IMR-90 (cell line): ENCODE measurements around the gene ZNF521. TPM values are rescaled to one million over a fixed set of nuclear protein-coding genes. Genes with fewer than 3 reads are reported as not detected.

ENCODE experiments used
- ATAC-seq: fragments of 200-7000 bp; cut with Tn5 transposase; 2 replicates; pipeline ENCODE4 v1.9.1; 2020; ENCODE audit warnings: low read depth, mild to moderate bottlenecking, moderate library complexity
- BruUV-seq: library from RNA; stranded (reverse); fragments of 400-500 nt; replicated peaks from 2 replicates; lab custom pipeline; 2021; lab: Mats Ljungman, UMichigan
- CTCF ChIA-PET: fragments of 300-600 bp; formaldehyde crosslinking; extraction: SDS; loops from one replicate; lab custom pipeline; 2021; ENCODE audit warnings: antibody characterized with exemption; lab: Yijun Ruan, JAX
- POLR2A ChIA-PET: fragments of 300-600 bp; sonication (Branson Sonifier 250); formaldehyde crosslinking; loops from one replicate; lab custom pipeline; 2022; ENCODE audit warnings: antibody characterized with exemption; ENCODE audit not compliant: unreplicated experiment; lab: Charles Lee
- DNase-seq: peaks from one replicate; pipeline ENCODE4 v3.0.0; 2013
- H2AFZ ChIP-seq: replicated peaks from 2 replicates; pipeline ENCODE3; 2013; ENCODE audit warnings: low read length, mild to moderate bottlenecking; ENCODE audit not compliant: poor library complexity
- H2AK5ac ChIP-seq: 2 replicates; pipeline ENCODE4 v1.6.1; 2013; ENCODE audit warnings: low read depth, low read length, inconsistent platforms
- H2AK9ac ChIP-seq: replicated peaks from 2 replicates; pipeline ENCODE3; 2013; ENCODE audit warnings: mild to moderate bottlenecking, low read depth, low read length, moderate library complexity; ENCODE audit not compliant: poor library complexity
- H2BK120ac ChIP-seq: 2 replicates; pipeline ENCODE4 v1.6.1; 2013; ENCODE audit warnings: low read depth, low read length, inconsistent platforms
- H2BK15ac ChIP-seq: 3 replicates; pipeline ENCODE4 v1.6.1; 2013; ENCODE audit warnings: low read depth, low read length, inconsistent platforms
- H2BK20ac ChIP-seq: 2 replicates; pipeline ENCODE4 v1.6.1; 2013; ENCODE audit warnings: low read depth, mild to moderate bottlenecking, inconsistent platforms, low read length, moderate library complexity
- H2BK5ac ChIP-seq: 2 replicates; pipeline ENCODE4 v1.6.1; 2013; ENCODE audit warnings: mild to moderate bottlenecking, low read depth, low read length, inconsistent platforms; ENCODE audit not compliant: poor library complexity, severe bottlenecking
- H3K14ac ChIP-seq: replicated peaks from 2 replicates; pipeline ENCODE4 v1.6.1; 2013; ENCODE audit warnings: low read depth, low read length, inconsistent platforms
- H3K18ac ChIP-seq: 2 replicates; pipeline ENCODE4 v1.6.1; 2013; ENCODE audit warnings: low read depth, low read length, control low read depth
- H3K23ac ChIP-seq: 2 replicates; pipeline ENCODE4 v1.6.1; 2013; ENCODE audit warnings: low read depth, low read length, inconsistent platforms
- H3K27ac ChIP-seq: 2 replicates; pipeline ENCODE4 v1.5.1; 2013; ENCODE audit warnings: mild to moderate bottlenecking, control low read depth, low read length; ENCODE audit not compliant: insufficient read depth
- H3K27me3 ChIP-seq: 2 replicates; pipeline ENCODE4 v1.6.1; 2013; ENCODE audit warnings: low read length; ENCODE audit not compliant: control insufficient read depth, insufficient read depth
- H3K36me3 ChIP-seq: 2 replicates; pipeline ENCODE4 v1.6.1; 2013; ENCODE audit warnings: low read length, mixed read lengths; ENCODE audit not compliant: control insufficient read depth, insufficient read depth
- H3K4ac ChIP-seq: 2 replicates; pipeline ENCODE4 v1.6.1; 2013; ENCODE audit warnings: low read depth, low read length, inconsistent platforms
- H3K4me1 ChIP-seq: 2 replicates; pipeline ENCODE4 v1.6.1; 2013; ENCODE audit warnings: low read length, mixed read lengths; ENCODE audit not compliant: control insufficient read depth, insufficient read depth
- H3K4me2 ChIP-seq: 2 replicates; pipeline ENCODE4 v1.6.1; 2013; ENCODE audit warnings: low read depth, mild to moderate bottlenecking, control low read depth, low read length, moderate library complexity
- H3K4me3 ChIP-seq: 2 replicates; pipeline ENCODE4 v1.5.1; 2013; ENCODE audit warnings: low read depth, mild to moderate bottlenecking, control low read depth, low read length, moderate library complexity; ENCODE audit not compliant: insufficient read depth
- H3K56ac ChIP-seq: 2 replicates; pipeline ENCODE4 v1.6.1; 2013; ENCODE audit warnings: low read length, inconsistent platforms; ENCODE audit not compliant: insufficient read depth; ENCODE audit errors: extremely low read depth
- H3K79me1 ChIP-seq, 2 experiments: 2 replicates each; pipeline ENCODE4 v1.6.1; 2013; ENCODE audit warnings: low read length in 2 of 2, inconsistent platforms in 1 of 2, low read depth in 1 of 2
- H3K9ac ChIP-seq: 2 replicates; pipeline ENCODE4 v1.6.1; 2013; ENCODE audit warnings: low read depth, low read length, control low read depth
- H3K9me1 ChIP-seq: 2 replicates; pipeline ENCODE4 v1.6.1; 2013; ENCODE audit warnings: low read length, inconsistent platforms; ENCODE audit not compliant: insufficient read depth
- H3K9me3 ChIP-seq: 2 replicates; pipeline ENCODE4 v1.6.1; 2013; ENCODE audit warnings: low read length; ENCODE audit not compliant: control insufficient read depth, insufficient read depth
- H4K20me1 ChIP-seq: 2 replicates; pipeline ENCODE4 v1.6.1; 2013; ENCODE audit warnings: low read length, inconsistent platforms; ENCODE audit not compliant: insufficient read depth
- H4K5ac ChIP-seq: 2 replicates; pipeline ENCODE4 v1.6.1; 2013; ENCODE audit warnings: mild to moderate bottlenecking, low read depth, low read length, control low read depth
- H4K8ac ChIP-seq, 2 experiments: 2 replicates each; pipeline ENCODE4 v1.6.1; 2013; ENCODE audit warnings: low read depth in 2 of 2, low read length in 2 of 2, control low read depth in 1 of 2, inconsistent platforms in 1 of 2
- H4K91ac ChIP-seq: 2 replicates; pipeline ENCODE4 v1.6.1; 2013; ENCODE audit warnings: low read depth, low read length, inconsistent platforms; ENCODE audit not compliant: insufficient read depth
- CTCF ChIP-seq: conservative IDR thresholded peaks from 2 replicates; pipeline ENCODE4 v1.5.1; 2012; ENCODE audit warnings: mild to moderate bottlenecking, low read depth, low read length, improper control_type of control experiment
- ELK1 ChIP-seq: fragments of 150-350 bp; IDR thresholded peaks from 2 replicates; pipeline ENCODE4 v1.6.1; 2016; ENCODE audit warnings: low read depth, mild to moderate bottlenecking, low read length, moderate library complexity, borderline replicate concordance
- FOS ChIP-seq: fragments of 150-350 bp; IDR thresholded peaks from 2 replicates; pipeline ENCODE4 v1.6.1; 2016; ENCODE audit warnings: low read depth, low read length
- MAZ ChIP-seq: IDR thresholded peaks from 2 replicates; pipeline ENCODE4 v1.6.1; 2012; ENCODE audit warnings: low read depth, mild to moderate bottlenecking, low read length, improper control_type of control experiment, moderate library complexity, borderline replicate concordance
- POLR2A ChIP-seq: IDR thresholded peaks from 2 replicates; pipeline ENCODE4 v1.6.1; 2012; ENCODE audit warnings: mild to moderate bottlenecking, low read depth, low read length
- RCOR1 ChIP-seq: IDR thresholded peaks from 2 replicates; pipeline ENCODE4 v1.6.1; 2012; ENCODE audit warnings: mild to moderate bottlenecking, low read length, improper control_type of control experiment; ENCODE audit not compliant: insufficient replicate concordance
- WGBS, 2 experiments: methylation state at CpG; one replicate each; pipeline versions ENCODE4 v1.1.5 to v1.1.7; 2013; ENCODE audit warnings: missing lambda C conversion rate in 2 of 2; ENCODE audit not compliant: insufficient read length in 1 of 2; ENCODE audit errors: extremely low coverage in 2 of 2; 5-methylcytosine and 5-hydroxymethylcytosine counted together
- dilution Hi-C: fragments of 300-500 bp; cut with HindIII; formaldehyde crosslinking; loops from one replicate; pipeline ENCODE4 v1.14.3; 2018; ENCODE audit warnings: low sequenced_read_pairs; ENCODE audit not compliant: unreplicated experiment
- in situ Hi-C: fragments of 300-500 bp; cut with MboI; formaldehyde crosslinking; loops from 3 replicates; pipeline ENCODE4 v1.14.3; 2019; ENCODE audit warnings: low sequenced_read_pairs, inconsistent platforms, mixed read lengths
- intact Hi-C: fragments of 100-400 bp; cut with micrococcal nuclease; formaldehyde crosslinking; loops from 2 replicates; pipeline ENCODE4 v1.10.0; 2022
- polyA plus RNA-seq, 3 experiments: library from polyadenylated mRNA; depleted of rRNA; stranded (reverse); fragments of >200 nt; gene quantifications; 2 replicates each; pipeline ENCODE4 v1.2.3, GENCODE V29; 2012; ENCODE audit warnings: low replicate concordance in 1 of 3
- total RNA-seq: library from RNA; depleted of rRNA; stranded (reverse); fragments of >200 nt; gene quantifications from 2 replicates; pipeline ENCODE4 v1.2.3, GENCODE V29; 2012

Gene ZNF521
- total and polyA plus RNA-seq, 2 of the 4 experiments (the other 2 are of a cell fraction) = 21.5 to 59.3 TPM

- Histone ChIP-seq H2AK5ac (no peak overlapping the region), H3K4me3 (no peak overlapping the region), H2BK15ac (no peak overlapping the region), H3K9ac (no peak overlapping the region), H2AK9ac (no peak overlapping the region), H3K36me3 (no peaks in the 10 kb centered on the region), H3K27me3 (peaks cover 5% of the 10 kb centered on the region; the same call in 1 of the 2 replicates), H2BK5ac (no peak overlapping the region), H3K56ac (no peak overlapping the region), H3K9me1 (no peaks in the 10 kb centered on the region), H3K4me2 (no peak overlapping the region), H3K23ac (no peak overlapping the region), H3K4ac (no peak overlapping the region), H3K14ac (no peak overlapping the region), H4K20me1 (no peaks in the 10 kb centered on the region), H4K91ac (no peak overlapping the region), H2BK20ac (no peak overlapping the region), H2AFZ (no peak overlapping the region), H4K5ac (no peak overlapping the region), H3K79me1 (no peaks in the 10 kb centered on the region), H3K9me3 (no peaks in the 10 kb centered on the region), H3K18ac (no peak overlapping the region), H3K27ac (no peak overlapping the region), H4K8ac (no peak overlapping the region), H3K4me1 (no peaks in the 10 kb centered on the region; the same call in 1 of the 2 replicates), H2BK120ac (no peak overlapping the region)
- dilution Hi-C loops = no loop called here
- WGBS, 2 experiments = no CpG with 5 or more reads among the region's 4 CpGs
- no peak for DNase-seq
- CTCF ChIA-PET = no interaction called here
- ATAC-seq = no peak
- POLR2A ChIA-PET = no interaction called here
- in situ Hi-C loops = no loop called here
- TF ChIP-seq MAZ (no peak), ELK1 (no peak), CTCF (no peak), POLR2A (no peak), FOS (no peak), RCOR1 (no peak)
- intact Hi-C loops = no loop called here
- no TSS peak for BruUV-seq
Measured at GRCh38 chr18:25042641-25043051, 309.3 kb downstream of the ZNF521 start.
